Common myeloid progenitor, CD34-positive (primary cell): ENCODE data around the gene OR2T10.
"Not testable (repeated sequence)": the region's sequence is repeated elsewhere in the genome, so short reads cannot be mapped to it uniquely, and the experiment has no call there.

Source experiments
- CTCF ChIA-PET: fragments of 350-600 bp; sonication (Branson Sonifier 250); formaldehyde crosslinking; loops from one replicate; lab custom pipeline; 2021; ENCODE audit warnings: antibody characterized with exemption; lab: Charles Lee
- POLR2A ChIA-PET: fragments of 350-600 bp; sonication (Branson Sonifier 250); formaldehyde crosslinking; loops from one replicate; lab custom pipeline; 2021; ENCODE audit warnings: antibody characterized with exemption; lab: Charles Lee
- DNase-seq, 3 donors: peaks; one replicate each; pipeline versions ENCODE4 v3.0.0 to v3.0.0-alpha.2; 2013
- H3K27ac ChIP-seq, 2 experiments: 1 replicate in 1 of 2; 2 replicates in 1 of 2; pipeline ENCODE4 v1.7.0; 2013; ENCODE audit warnings: inconsistent platforms in 2 of 2, low read length in 2 of 2, mild to moderate bottlenecking in 2 of 2, low read depth in 1 of 2, moderate library complexity in 1 of 2; ENCODE audit not compliant: severe bottlenecking in 2 of 2, insufficient read depth in 1 of 2, poor library complexity in 1 of 2
- H3K27me3 ChIP-seq, 5 experiments: replicated peaks in 2 of 5; 1 replicate in 3 of 5; 2 replicates in 2 of 5; pipeline versions ENCODE4 v1.6.1 to v1.7.0; 2013; ENCODE audit warnings: low read length in 4 of 5, mild to moderate bottlenecking in 2 of 5, moderate library complexity in 2 of 5, inconsistent platforms in 1 of 5; ENCODE audit not compliant: insufficient read depth in 5 of 5, control insufficient read depth in 4 of 5
- H3K36me3 ChIP-seq, 4 experiments: 1 replicate in 2 of 4; 2 replicates in 2 of 4; pipeline versions ENCODE4 v1.6.1 to v1.7.0; 2013; ENCODE audit warnings: low read length in 3 of 4, control low read depth in 1 of 4, mild to moderate bottlenecking in 1 of 4; ENCODE audit not compliant: control insufficient read depth in 4 of 4, insufficient read depth in 4 of 4
- H3K4me1 ChIP-seq, 4 experiments: 1 replicate in 3 of 4; 2 replicates in 1 of 4; pipeline versions ENCODE4 v1.6.1 to v1.7.1; 2013; ENCODE audit warnings: low read length in 3 of 4, mild to moderate bottlenecking in 3 of 4, control low read depth in 1 of 4, inconsistent platforms in 1 of 4, moderate library complexity in 1 of 4; ENCODE audit not compliant: control insufficient read depth in 4 of 4, insufficient read depth in 4 of 4; ENCODE audit errors: control extremely low read depth in 1 of 4
- H3K4me3 ChIP-seq, 7 experiments: 1 replicate in 4 of 7; 2 replicates in 3 of 7; pipeline versions ENCODE4 v1.5.1 to v1.7.0; 2013; ENCODE audit warnings: mild to moderate bottlenecking in 7 of 7, low read length in 6 of 7, moderate library complexity in 6 of 7, inconsistent platforms in 2 of 7, low read depth in 2 of 7, control low read depth in 1 of 7; ENCODE audit not compliant: insufficient read depth in 4 of 7, control insufficient read depth in 1 of 7; ENCODE audit errors: extremely low read depth in 1 of 7
- H3K9me3 ChIP-seq, 5 experiments: 1 replicate in 4 of 5; 2 replicates in 1 of 5; pipeline versions ENCODE4 v1.6.1 to v1.7.1; 2013; ENCODE audit warnings: low read length in 4 of 5, mild to moderate bottlenecking in 2 of 5, inconsistent platforms in 1 of 5, low read depth in 1 of 5, moderate library complexity in 1 of 5; ENCODE audit not compliant: control insufficient read depth in 4 of 5, insufficient read depth in 2 of 5; ENCODE audit errors: control extremely low read depth in 1 of 5
- WGBS: methylation state at CpG from one replicate; pipeline ENCODE4 v1.1.5; 2013; ENCODE audit not compliant: insufficient coverage; 5-methylcytosine and 5-hydroxymethylcytosine counted together

The OR2T10 gene

GRCh38 chr1:248551027-248551426, 46.5 kb downstream of the OR2T10 start:
- no CpG with 5 or more reads among the region's 6 CpGs for WGBS
- DNase-seq, H3K4me3 ChIP-seq: not testable (repeated sequence)

GRCh38 chr1:248547383-248547782, 50.1 kb downstream of the OR2T10 start:
- H3K9me3 ChIP-seq, H3K4me3 ChIP-seq, DNase-seq, POLR2A ChIA-PET, H3K36me3 ChIP-seq, H3K4me1 ChIP-seq, H3K27me3 ChIP-seq, CTCF ChIA-PET, H3K27ac ChIP-seq: not testable (repeated sequence)
- no CpG with 5 or more reads among the region's 2 CpGs for WGBS

More at GRCh38 chr1:248551027-248551426, 46.5 kb downstream of the OR2T10 start:
- POLR2A ChIA-PET, CTCF ChIA-PET, H3K4me1 ChIP-seq, H3K27me3 ChIP-seq, H3K27ac ChIP-seq, H3K9me3 ChIP-seq, H3K36me3 ChIP-seq: not testable (repeated sequence)
